Cerebellar cortex (tissue), 1 donor: ENCODE results near the gene FBLL1.
"Not testable (repeated sequence)": the region's sequence is repeated elsewhere in the genome, so short reads cannot be mapped to it uniquely, and the experiment has no call there.

ENCODE experiments used
- DNase-seq: peaks from one replicate; pipeline ENCODE4 v3.0.0-alpha.2; 2015; ENCODE audit warnings: low spot score

FBLL1 gene

GRCh38 chr5:168552146-168552545 lies 23.0 kb downstream of the FBLL1 start:
- DNase-seq: peak; percentile 26

- no peak for DNase-seq
Measured at GRCh38 chr5:168553377-168554130, 24.4 kb downstream of the FBLL1 start.

GRCh38 chr5:168557389-168557788 lies 28.3 kb downstream of the FBLL1 start:
- peak; percentile 14 for DNase-seq

- DNase-seq: no peak
Measured at GRCh38 chr5:168562279-168562678, 33.2 kb downstream of the FBLL1 start.

- DNase-seq: no peak
Measured at GRCh38 chr5:168563959-168564358, 34.9 kb downstream of the FBLL1 start.

- DNase-seq: no peak
Measured at GRCh38 chr5:168568738-168569137, 39.6 kb downstream of the FBLL1 start.

- no peak for DNase-seq
Measured at GRCh38 chr5:168570490-168571328, 41.6 kb downstream of the FBLL1 start.

- not testable (repeated sequence) for DNase-seq
Measured at GRCh38 chr5:168573663-168574062, 44.6 kb downstream of the FBLL1 start.

GRCh38 chr5:168574156-168574555 lies 45.1 kb downstream of the FBLL1 start:
- DNase-seq: not testable (repeated sequence)

GRCh38 chr5:168575391-168576372 lies 46.6 kb downstream of the FBLL1 start:
- DNase-seq: peak; percentile 68

- DNase-seq: no peak
Measured at GRCh38 chr5:168578006-168578405, 48.9 kb downstream of the FBLL1 start.

GRCh38 chr5:168578538-168579487 lies 49.7 kb downstream of the FBLL1 start, which contains the start of gene PANK3:
TSS of gene PANK3 (minus strand) at chr5:168579368. CDS start at chr5:168579283, 85 bp downstream.
- DNase-seq: peak; percentile 56

- DNase-seq: peak; percentile 100
Measured at GRCh38 chr5:168579488-168580226, 50.6 kb downstream of the FBLL1 start.

GRCh38 chr5:168580227-168580508 lies 51.1 kb downstream of the FBLL1 start:
- DNase-seq: no peak
